Neural cell (in vitro differentiated cells): Measurements from ENCODE around the gene OR14I1. TPM values are rescaled to one million over a fixed set of nuclear protein-coding genes. Genes with fewer than 3 reads are reported as not detected.

ENCODE experiments used
- H2AFZ ChIP-seq: fragments of 200-600, 300-800 bp; sonication (generic), shearing (Covaris generic); 2 replicates; pipeline ENCODE4 v1.6.0; 2014; ENCODE audit warnings: low read depth, mild to moderate bottlenecking, antibody characterized with exemption, low read length, moderate library complexity
- H3F3A ChIP-seq: fragments of 200-600 bp; shearing (Covaris generic); 2 replicates; pipeline ENCODE4 v1.6.1; 2016; ENCODE audit warnings: mild to moderate bottlenecking, moderate library complexity, mixed read lengths, antibody characterized with exemption, low read length; ENCODE audit not compliant: insufficient read depth, poor library complexity, severe bottlenecking
- H3K27ac ChIP-seq: fragments of 200-600, 300-800 bp; sonication (generic), shearing (Covaris generic); 2 replicates; pipeline ENCODE4 v1.5.1; 2014; ENCODE audit warnings: mild to moderate bottlenecking, low read length, moderate library complexity
- H3K27me3 ChIP-seq: fragments of 300-800, 200-600 bp; sonication (generic), shearing (Covaris generic); 2 replicates; pipeline ENCODE4 v1.6.0; 2014; ENCODE audit warnings: mild to moderate bottlenecking, low read depth, low read length, moderate library complexity; ENCODE audit not compliant: insufficient read depth
- H3K36me3 ChIP-seq: fragments of 300-800, 200-600 bp; sonication (generic), shearing (Covaris generic); 2 replicates; pipeline ENCODE4 v1.5.1; 2014; ENCODE audit warnings: mild to moderate bottlenecking, antibody characterized with exemption, low read length, moderate library complexity; ENCODE audit not compliant: insufficient read depth
- H3K4me2 ChIP-seq: fragments of 300-800, 200-600 bp; sonication (generic), shearing (Covaris generic); 2 replicates; pipeline ENCODE4 v1.6.0; 2014; ENCODE audit warnings: mild to moderate bottlenecking, low read length
- H3K4me3 ChIP-seq: fragments of 300-800, 200-600 bp; sonication (generic), shearing (Covaris generic); 2 replicates; pipeline ENCODE4 v1.5.1; 2014; ENCODE audit warnings: mild to moderate bottlenecking, low read length, moderate library complexity
- H3K79me2 ChIP-seq: fragments of 200-600 bp; shearing (Covaris generic); replicated peaks from 2 replicates; pipeline ENCODE4 v1.6.0; 2014; ENCODE audit warnings: mild to moderate bottlenecking, low read length, moderate library complexity; ENCODE audit not compliant: insufficient read depth
- H3K9ac ChIP-seq: fragments of 300-800, 200-600 bp; sonication (generic), shearing (Covaris generic); 2 replicates; pipeline ENCODE4 v1.6.1; 2016; ENCODE audit warnings: mild to moderate bottlenecking, low read length, mixed read lengths
- H3K9me2 ChIP-seq: fragments of 200-600 bp; shearing (Covaris generic); 2 replicates; pipeline ENCODE4 v1.6.1; 2016; ENCODE audit warnings: mild to moderate bottlenecking, low read length, mixed read lengths; ENCODE audit not compliant: insufficient read depth
- H3K9me3 ChIP-seq: fragments of 200-600, 300-800 bp; sonication (generic), shearing (Covaris generic); 2 replicates; pipeline ENCODE4 v1.6.1; 2016; ENCODE audit warnings: mild to moderate bottlenecking, mixed run types, low read length, moderate library complexity, mixed read lengths
- H4K20me1 ChIP-seq: fragments of 200-600 bp; shearing (Covaris generic); 2 replicates; pipeline ENCODE4 v1.6.1; 2016; ENCODE audit warnings: mild to moderate bottlenecking, mixed run types; ENCODE audit not compliant: insufficient read depth
- CTCF ChIP-seq: fragments of 450-650 bp; IDR thresholded peaks from 2 replicates; pipeline ENCODE4 v1.5.1; 2014; ENCODE audit warnings: antibody characterized with exemption, mild to moderate bottlenecking, moderate library complexity; ENCODE audit not compliant: poor library complexity, severe bottlenecking
- EP300 ChIP-seq: fragments of 450-650 bp; conservative IDR thresholded peaks from 2 replicates; pipeline ENCODE4 v1.6.1; 2014; ENCODE audit warnings: antibody characterized with exemption, mild to moderate bottlenecking, moderate library complexity; ENCODE audit not compliant: poor library complexity, severe bottlenecking
- EZH2 ChIP-seq: fragments of 200-600, 300-800 bp; shearing (Covaris generic), sonication (generic); IDR thresholded peaks from 2 replicates; pipeline ENCODE4 v1.6.1; 2014; ENCODE audit warnings: antibody characterized with exemption, low read length, borderline replicate concordance, mild to moderate bottlenecking; ENCODE audit not compliant: insufficient read depth, poor library complexity, severe bottlenecking
- MXI1 ChIP-seq: fragments of 450-650 bp; conservative IDR thresholded peaks from 2 replicates; pipeline ENCODE4 v1.6.1; 2014; ENCODE audit warnings: antibody characterized with exemption, mild to moderate bottlenecking; ENCODE audit not compliant: poor library complexity, severe bottlenecking
- POLR2AphosphoS5 ChIP-seq: IDR thresholded peaks from 2 replicates; pipeline ENCODE4 v1.6.1; 2012
- RAD21 ChIP-seq: fragments of 450-650 bp; conservative IDR thresholded peaks from 2 replicates; pipeline ENCODE4 v1.6.1; 2014; ENCODE audit warnings: antibody characterized with exemption, mild to moderate bottlenecking, moderate library complexity
- REST ChIP-seq: IDR thresholded peaks from 2 replicates; pipeline ENCODE4 v1.6.1; 2012; ENCODE audit warnings: borderline replicate concordance
- SMC3 ChIP-seq: fragments of 450-650 bp; conservative IDR thresholded peaks from 2 replicates; pipeline ENCODE4 v1.6.1; 2014; ENCODE audit warnings: antibody characterized with exemption, mild to moderate bottlenecking, moderate library complexity; ENCODE audit not compliant: poor library complexity
- TAF1 ChIP-seq: IDR thresholded peaks from 2 replicates; pipeline ENCODE4 v1.6.1; 2012; ENCODE audit warnings: low read depth
- polyA plus RNA-seq: library from polyadenylated mRNA; depleted of rRNA; stranded (reverse); fragments of >200 nt; gene quantifications from 2 replicates; pipeline ENCODE4 v1.2.3, GENCODE V29; 2014

The OR14I1 gene
- polyA plus RNA-seq, 1 donor from 2014 or later: not detected

GRCh38 chr1:248751142-248751541 is 48.6 kb upstream of the OR14I1 start:
- H3K9ac ChIP-seq: no peak overlapping the region
- no peaks in the 10 kb centered on the region for H3K9me3 ChIP-seq
- H3K4me3 ChIP-seq: no peak overlapping the region
- H4K20me1 ChIP-seq: no peaks in the 10 kb centered on the region
- H2AFZ ChIP-seq: no peak overlapping the region
- H3K4me2 ChIP-seq: no peak overlapping the region
- no peaks in the 10 kb centered on the region for H3K36me3 ChIP-seq
- H3K9me2 ChIP-seq: no peaks in the 10 kb centered on the region
- H3F3A ChIP-seq: no peaks in the 10 kb centered on the region
- no peaks in the 10 kb centered on the region for H3K27me3 ChIP-seq
- TF ChIP-seq TAF1 (no peak), EZH2 (no peak), EP300 (no peak), REST (no peak), SMC3 (no peak), POLR2AphosphoS5 (no peak)
- no peaks in the 10 kb centered on the region for H3K79me2 ChIP-seq
- H3K27ac ChIP-seq: no peak overlapping the region

- no peak overlapping the region for H3K9ac ChIP-seq
- no peaks in the 10 kb centered on the region for H3K9me2 ChIP-seq
- H2AFZ ChIP-seq: no peak overlapping the region
- no peaks in the 10 kb centered on the region for H4K20me1 ChIP-seq
- H3K79me2 ChIP-seq: no peaks in the 10 kb centered on the region
- no peak overlapping the region for H3K4me3 ChIP-seq
- no peak overlapping the region for H3K27ac ChIP-seq
- H3K9me3 ChIP-seq: no peaks in the 10 kb centered on the region
- no peaks in the 10 kb centered on the region for H3F3A ChIP-seq
- H3K4me2 ChIP-seq: no peak overlapping the region
- H3K36me3 ChIP-seq: no peaks in the 10 kb centered on the region
- no peak for TF ChIP-seq POLR2AphosphoS5
- TF ChIP-seq MXI1: no peak
- TF ChIP-seq TAF1: no peak
- no peak for TF ChIP-seq SMC3
- no peak for TF ChIP-seq REST
- TF ChIP-seq EZH2: no peak
- no peak for TF ChIP-seq CTCF
- no peak for TF ChIP-seq EP300
- TF ChIP-seq RAD21: no peak
- H3K27me3 ChIP-seq: no peaks in the 10 kb centered on the region
These were observed 47.9 kb upstream of the OR14I1 start for GRCh38 chr1:248750496-248750895.
